CD14-positive monocyte (primary cell): ENCODE measurements around the gene DGCR2. TPM values are rescaled to one million over a fixed set of nuclear protein-coding genes. Genes with fewer than 3 reads are reported as not detected.

Experiments used
- DNase-seq, 3 donors: peaks; one replicate each; pipeline ENCODE4 v3.0.0-alpha.2; 2011 to 2022
- H2AFZ ChIP-seq: 2 replicates; pipeline ENCODE4 v1.6.0; 2012; ENCODE audit warnings: mild to moderate bottlenecking, low read depth, low read length, inconsistent platforms; ENCODE audit not compliant: insufficient read depth, poor library complexity, severe bottlenecking
- H3K27ac ChIP-seq, 2 donors: 1 replicate in 1 of 2; 2 replicates in 1 of 2; pipeline ENCODE4 v1.5.1; 2012 to 2013; ENCODE audit warnings: low read length in 2 of 2, control low read depth in 1 of 2, inconsistent platforms in 1 of 2, low read depth in 1 of 2, mild to moderate bottlenecking in 1 of 2
- H3K27me3 ChIP-seq, 2 donors: one replicate each; pipeline versions ENCODE4 v1.6.0 to v1.6.1; 2011 to 2013; ENCODE audit warnings: low read length in 2 of 2; ENCODE audit not compliant: control insufficient read depth in 2 of 2, insufficient read depth in 2 of 2
- H3K36me3 ChIP-seq, 2 donors: replicated peaks in 1 of 2; 1 replicate in 1 of 2; 2 replicates in 1 of 2; pipeline versions ENCODE4 v1.5.1 to v1.6.1; 2012 to 2013; ENCODE audit warnings: low read length in 2 of 2, control low read depth in 1 of 2, inconsistent platforms in 1 of 2, mild to moderate bottlenecking in 1 of 2; ENCODE audit not compliant: insufficient read depth in 2 of 2, control insufficient read depth in 1 of 2
- H3K4me1 ChIP-seq, 2 donors: 1 replicate in 1 of 2; 2 replicates in 1 of 2; pipeline versions ENCODE4 v1.5.1 to v1.6.1; 2012 to 2013; ENCODE audit warnings: low read length in 2 of 2, control low read depth in 1 of 2, inconsistent platforms in 1 of 2, mild to moderate bottlenecking in 1 of 2, moderate library complexity in 1 of 2; ENCODE audit not compliant: insufficient read depth in 2 of 2, control insufficient read depth in 1 of 2
- H3K4me2 ChIP-seq: replicated peaks from 2 replicates; pipeline ENCODE3; 2012; ENCODE audit warnings: low read length, moderate library complexity, mild to moderate bottlenecking; ENCODE audit not compliant: poor library complexity, severe bottlenecking; ENCODE audit errors: extremely low read depth
- H3K4me3 ChIP-seq, 3 experiments: fragments of 200-600 bp in 1 of 3; sonication (generic) in 1 of 3; replicated peaks in 1 of 3; 1 replicate in 2 of 3; 2 replicates in 1 of 3; pipeline ENCODE4 v1.5.1; 2011 to 2013; ENCODE audit warnings: low read length in 3 of 3, mild to moderate bottlenecking in 3 of 3, control low read depth in 2 of 3, low read depth in 2 of 3, inconsistent platforms in 1 of 3, moderate library complexity in 1 of 3
- H3K79me2 ChIP-seq: 2 replicates; pipeline ENCODE4 v1.6.0; 2012; ENCODE audit warnings: mild to moderate bottlenecking, control low read depth, inconsistent platforms, low read length, moderate library complexity; ENCODE audit not compliant: insufficient read depth
- H3K9ac ChIP-seq: 2 replicates; pipeline ENCODE4 v1.6.0; 2017; ENCODE audit warnings: low read length, mild to moderate bottlenecking; ENCODE audit not compliant: insufficient read depth, poor library complexity, severe bottlenecking
- H3K9me3 ChIP-seq, 2 donors: replicated peaks in 1 of 2; 1 replicate in 1 of 2; 2 replicates in 1 of 2; pipeline versions ENCODE4 v1.5.1 to v1.6.1; 2012 to 2013; ENCODE audit warnings: low read length in 2 of 2, control low read depth in 1 of 2; ENCODE audit not compliant: control insufficient read depth in 1 of 2, insufficient read depth in 1 of 2
- H4K20me1 ChIP-seq: 2 replicates; pipeline ENCODE4 v1.6.0; 2012; ENCODE audit warnings: mild to moderate bottlenecking, low read length, control low read depth, moderate library complexity; ENCODE audit not compliant: insufficient read depth
- H3K27ac Mint-ChIP-seq, 7 donors: one replicate each; pipeline ENCODE4 v1.8.0; 2020; ENCODE audit warnings: mild to moderate bottlenecking in 7 of 7, mixed read lengths in 7 of 7, moderate library complexity in 6 of 7, inconsistent platforms in 2 of 7
- H3K27me3 Mint-ChIP-seq, 3 donors: one replicate each; pipeline ENCODE4 v1.8.0; 2021 to 2022; ENCODE audit warnings: low read depth in 3 of 3, mild to moderate bottlenecking in 3 of 3, mixed read lengths in 3 of 3, moderate library complexity in 3 of 3, inconsistent platforms in 1 of 3
- H3K36me3 Mint-ChIP-seq, 2 donors: one replicate each; pipeline ENCODE4 v1.8.0; 2020; ENCODE audit warnings: mixed read lengths in 2 of 2, inconsistent platforms in 1 of 2, mild to moderate bottlenecking in 1 of 2
- H3K4me1 Mint-ChIP-seq: one replicate; pipeline ENCODE4 v1.8.0; 2020; ENCODE audit warnings: mild to moderate bottlenecking, mixed read lengths
- H3K4me3 Mint-ChIP-seq, 2 donors: one replicate each; pipeline ENCODE4 v1.8.0; 2020; ENCODE audit warnings: mild to moderate bottlenecking in 2 of 2, mixed read lengths in 2 of 2, moderate library complexity in 1 of 2
- H3K9me3 Mint-ChIP-seq, 7 donors: one replicate each; pipeline ENCODE4 v1.8.0; 2020 to 2022; ENCODE audit warnings: mixed read lengths in 7 of 7, mild to moderate bottlenecking in 6 of 7, moderate library complexity in 6 of 7, inconsistent platforms in 2 of 7
- WGBS: methylation state at CpG from one replicate; pipeline ENCODE4 v1.1.5; 2013; ENCODE audit warnings: missing lambda C conversion rate; ENCODE audit not compliant: insufficient coverage; 5-methylcytosine and 5-hydroxymethylcytosine counted together
- intact Hi-C, 2 donors: fragments of 100-400 bp; cut with micrococcal nuclease; formaldehyde crosslinking; loops; one replicate each; pipeline versions ENCODE4 v1.15.0 to v1.15.1; 2023
- polyA plus RNA-seq, 3 donors: library from polyadenylated mRNA; depleted of rRNA in 1 of 3; unstranded in 2 of 3; stranded (reverse) in 1 of 3; fragments of 300-500 nt in 2 of 3; fragments of >200 nt in 1 of 3; fragmentation: Illumina TruSeq in 2 of 3; gene quantifications; 1 replicate in 2 of 3; 2 replicates in 1 of 3; pipeline ENCODE4 v1.2.3, GENCODE V29; 2012 to 2021
- TF ChIP-seq, protein P1 (sequence below): fragments of 200-600 bp; IDR thresholded peaks from one replicate; pipeline ENCODE4 v1.8.0; 2022; ENCODE audit warnings: antibody characterized with exemption, mild to moderate bottlenecking

Gene DGCR2
- polyA plus RNA-seq, 3 donors = 28.9 to 37.0 (median 36.2) TPM

DNA sequence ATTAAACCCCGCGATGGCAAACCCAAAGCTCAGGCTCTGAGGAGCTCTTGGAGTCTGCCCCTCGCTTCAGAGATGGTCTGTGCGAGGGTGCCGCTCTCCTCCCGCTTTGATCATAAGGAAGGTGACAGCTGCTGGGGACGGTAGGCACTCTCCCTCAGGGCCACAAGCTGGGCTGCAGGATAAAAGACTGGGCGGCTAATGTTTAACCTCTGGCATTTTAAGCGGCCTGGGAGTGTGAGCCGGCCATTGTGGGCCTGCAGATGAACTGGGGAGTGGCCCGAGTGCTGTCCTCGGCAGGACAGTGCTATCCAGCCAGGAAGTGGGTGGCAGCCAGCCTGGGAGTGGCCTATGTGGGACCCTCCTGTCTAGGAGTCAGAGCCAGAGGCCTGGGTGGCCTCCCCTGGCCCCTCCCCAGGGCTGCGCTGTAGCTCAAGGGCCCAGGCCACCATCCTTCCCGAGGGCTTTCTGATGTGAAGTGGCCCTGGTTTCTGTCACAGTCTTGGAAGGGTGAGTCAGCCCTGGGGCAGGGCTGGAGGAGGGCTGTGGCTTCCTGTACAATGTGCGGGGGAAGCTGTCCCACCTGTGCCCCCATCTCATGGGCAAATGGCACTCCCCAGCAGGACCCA is 127.4 kb downstream of the DGCR2 start:
- no peak for DNase-seq
- H3K9me3 ChIP-seq = no peaks in the 10 kb centered on the region
- no peaks in the 10 kb centered on the region for H3K36me3 ChIP-seq
- Mint-ChIP-seq H3K36me3 (no peaks in the 10 kb centered on the region), H3K4me1 (no peaks in the 10 kb centered on the region), H3K27ac (no peak overlapping the region), H3K9me3 (peaks cover 0 to 2% (median 0%) of the 10 kb centered on the region in 7 donors), H3K27me3 (peaks cover 13 to 28% (median 22%) of the 10 kb centered on the region in 3 donors), H3K4me3 (no peak overlapping the region)
- H3K27ac ChIP-seq = no peak overlapping the region
- intact Hi-C loops = no loop called here
- 70% methylated on average over 15 of the region's 15 CpGs for WGBS
- no peak overlapping the region for H3K4me2 ChIP-seq
- TF ChIP-seq, protein P1, sequence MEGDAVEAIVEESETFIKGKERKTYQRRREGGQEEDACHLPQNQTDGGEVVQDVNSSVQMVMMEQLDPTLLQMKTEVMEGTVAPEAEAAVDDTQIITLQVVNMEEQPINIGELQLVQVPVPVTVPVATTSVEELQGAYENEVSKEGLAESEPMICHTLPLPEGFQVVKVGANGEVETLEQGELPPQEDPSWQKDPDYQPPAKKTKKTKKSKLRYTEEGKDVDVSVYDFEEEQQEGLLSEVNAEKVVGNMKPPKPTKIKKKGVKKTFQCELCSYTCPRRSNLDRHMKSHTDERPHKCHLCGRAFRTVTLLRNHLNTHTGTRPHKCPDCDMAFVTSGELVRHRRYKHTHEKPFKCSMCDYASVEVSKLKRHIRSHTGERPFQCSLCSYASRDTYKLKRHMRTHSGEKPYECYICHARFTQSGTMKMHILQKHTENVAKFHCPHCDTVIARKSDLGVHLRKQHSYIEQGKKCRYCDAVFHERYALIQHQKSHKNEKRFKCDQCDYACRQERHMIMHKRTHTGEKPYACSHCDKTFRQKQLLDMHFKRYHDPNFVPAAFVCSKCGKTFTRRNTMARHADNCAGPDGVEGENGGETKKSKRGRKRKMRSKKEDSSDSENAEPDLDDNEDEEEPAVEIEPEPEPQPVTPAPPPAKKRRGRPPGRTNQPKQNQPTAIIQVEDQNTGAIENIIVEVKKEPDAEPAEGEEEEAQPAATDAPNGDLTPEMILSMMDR = no peak
- H3K4me3 ChIP-seq = no peak overlapping the region
- H3K79me2 ChIP-seq = no peaks in the 10 kb centered on the region
- H3K4me1 ChIP-seq = no peaks in the 10 kb centered on the region
- peaks cover 0 to 18% of the 10 kb centered on the region in 2 donors for H3K27me3 ChIP-seq
- H2AFZ ChIP-seq = no peak overlapping the region
- no peak overlapping the region for H3K9ac ChIP-seq
- no peaks in the 10 kb centered on the region for H4K20me1 ChIP-seq

GRCh38 chr22:18994056-18994455 is 128.2 kb downstream of the DGCR2 start:
- intact Hi-C loops = no loop called here
- no peak overlapping the region for H3K27ac ChIP-seq
- DNase-seq = no peak
- peaks cover 15 to 23% (median 16%) of the 10 kb centered on the region in 3 donors for H3K27me3 Mint-ChIP-seq
- TF ChIP-seq, protein P1 = no peak
- no peaks in the 10 kb centered on the region for H3K9me3 ChIP-seq
- no peaks in the 10 kb centered on the region for H3K4me1 ChIP-seq
- H2AFZ ChIP-seq = no peak overlapping the region
- no peaks in the 10 kb centered on the region for H3K79me2 ChIP-seq
- peaks cover 0 to 15% of the 10 kb centered on the region in 2 donors for H3K27me3 ChIP-seq
- no peak overlapping the region for H3K27ac Mint-ChIP-seq
- 90% methylated on average over 13 of the region's 17 CpGs for WGBS
- no peaks in the 10 kb centered on the region for H3K4me1 Mint-ChIP-seq
- no peaks in the 10 kb centered on the region for H3K36me3 ChIP-seq
- no peak overlapping the region for H3K4me3 Mint-ChIP-seq
- no peak overlapping the region for H3K4me3 ChIP-seq
- no peaks in the 10 kb centered on the region for H4K20me1 ChIP-seq
- no peaks in the 10 kb centered on the region for H3K36me3 Mint-ChIP-seq
- no peak overlapping the region for H3K9ac ChIP-seq
- H3K4me2 ChIP-seq = no peak overlapping the region
- H3K9me3 Mint-ChIP-seq = peaks cover 0 to 2% (median 0%) of the 10 kb centered on the region in 7 donors
